GM19023 (cell line): Measurements from ENCODE around the gene STK32A.
"Not testable (repeated sequence)": the region's sequence is repeated elsewhere in the genome, so short reads cannot be mapped to it uniquely, and the experiment has no call there.

Experiments
- ATAC-seq: cut with Tn5 transposase; IDR thresholded peaks from one replicate; pipeline ENCODE4 v1.9.1; 2021; ENCODE audit warnings: mild to moderate bottlenecking, moderate library complexity; ENCODE audit not compliant: unreplicated experiment

STK32A gene

GRCh38 chr5:147234825-147235635 is at the start of gene STK32A:
Gene STK32A (plus strand): TSS chr5:147235026. CDS start chr5:147239635, 4,609 bp downstream.
- no peak for ATAC-seq

- no peak for ATAC-seq
These were observed 47.7 kb upstream of the STK32A start for GRCh38 chr5:147187099-147187540.

GRCh38 chr5:147188200-147189108 is 46.4 kb upstream of the STK32A start:
- peak; percentile 89 for ATAC-seq

GRCh38 chr5:147189109-147189424 is 45.8 kb upstream of the STK32A start:
- peak; percentile 7 for ATAC-seq

GRCh38 chr5:147190331-147190730 is 44.5 kb upstream of the STK32A start:
- ATAC-seq: no peak

- ATAC-seq: no peak
These were observed 41.7 kb upstream of the STK32A start for GRCh38 chr5:147193123-147193522.

GRCh38 chr5:147200004-147200403 is 34.8 kb upstream of the STK32A start:
- no peak for ATAC-seq

- no peak for ATAC-seq
These were observed 31.6 kb upstream of the STK32A start for GRCh38 chr5:147203213-147203612.

GRCh38 chr5:147204576-147204975 is 30.2 kb upstream of the STK32A start:
- no peak for ATAC-seq

GRCh38 chr5:147208134-147208533 is 26.7 kb upstream of the STK32A start:
- ATAC-seq: no peak

GRCh38 chr5:147216552-147217154 is 18.2 kb upstream of the STK32A start:
- ATAC-seq: no peak

GRCh38 chr5:147223343-147223742 is 11.5 kb upstream of the STK32A start:
- ATAC-seq: no peak

GRCh38 chr5:147223948-147224791 is 10.7 kb upstream of the STK32A start:
- ATAC-seq: no peak

- no peak for ATAC-seq
These were observed 8.9 kb upstream of the STK32A start for GRCh38 chr5:147225938-147226337.

GRCh38 chr5:147226512-147226911 is 8.3 kb upstream of the STK32A start:
- ATAC-seq: no peak

- no peak for ATAC-seq
These were observed 494 bp upstream of the STK32A start for GRCh38 chr5:147234239-147234824.

GRCh38 chr5:147240266-147240985 is 5.6 kb downstream of the STK32A start:
- no peak for ATAC-seq

GRCh38 chr5:147243238-147243637 is 8.4 kb downstream of the STK32A start:
- not testable (repeated sequence) for ATAC-seq

- ATAC-seq: no peak
These were observed 10.7 kb downstream of the STK32A start for GRCh38 chr5:147245381-147246165.
